Left forelimb (tissue), 1 donor: ENCODE data around the gene UNC80.

Experiments used
- DNase-seq: peaks from one replicate; pipeline ENCODE4 v3.0.0-alpha.2; 2018; ENCODE audit warnings: low spot score

UNC80 gene

GRCh38 chr2:209969692-209970091 lies 198.1 kb downstream of the UNC80 start:
- DNase-seq: no peak

GRCh38 chr2:209970271-209970670 lies 198.6 kb downstream of the UNC80 start:
- DNase-seq: no peak

DNA sequence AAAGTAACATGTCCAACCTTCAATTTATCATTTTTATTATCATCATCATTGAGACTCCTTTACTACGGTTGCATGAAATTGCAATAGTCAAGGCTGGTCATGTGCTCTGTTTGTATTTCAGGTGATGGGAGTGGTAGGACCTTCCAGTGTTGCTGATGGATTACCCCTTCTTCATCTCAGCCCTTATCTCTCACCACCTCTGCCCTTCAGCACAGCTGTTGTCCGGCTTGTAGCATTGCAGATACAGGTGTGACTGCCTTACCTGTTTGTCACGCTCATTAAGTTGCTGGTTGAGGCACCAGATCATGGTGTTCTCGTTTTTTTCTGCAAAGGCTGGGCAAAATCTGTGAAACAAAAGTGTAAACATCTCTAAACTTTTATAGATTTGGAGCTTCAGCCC lies 199.1 kb downstream of the UNC80 start:
- DNase-seq: no peak

DNA sequence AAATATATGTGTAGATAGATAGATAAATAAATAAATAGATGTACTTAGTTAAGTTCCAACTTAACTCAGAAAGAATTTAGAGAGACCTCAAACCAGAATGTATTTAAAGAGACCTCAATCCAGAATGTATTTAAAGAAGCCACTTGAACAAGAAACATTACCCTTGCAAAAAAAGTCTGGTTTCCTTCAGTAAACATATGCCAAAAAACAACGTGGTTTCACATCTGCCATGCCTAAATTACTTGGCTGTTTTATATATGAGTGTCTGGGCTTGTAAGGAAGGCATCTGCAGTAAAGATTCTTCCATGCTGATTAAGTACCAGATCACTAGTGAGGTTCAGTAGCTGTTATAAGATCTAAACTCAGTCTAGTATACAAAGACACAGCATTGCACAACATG lies 201.7 kb downstream of the UNC80 start:
- no peak for DNase-seq

- no peak for DNase-seq
These were observed 202.9 kb downstream of the UNC80 start for GRCh38 chr2:209974576-209974975.

DNA sequence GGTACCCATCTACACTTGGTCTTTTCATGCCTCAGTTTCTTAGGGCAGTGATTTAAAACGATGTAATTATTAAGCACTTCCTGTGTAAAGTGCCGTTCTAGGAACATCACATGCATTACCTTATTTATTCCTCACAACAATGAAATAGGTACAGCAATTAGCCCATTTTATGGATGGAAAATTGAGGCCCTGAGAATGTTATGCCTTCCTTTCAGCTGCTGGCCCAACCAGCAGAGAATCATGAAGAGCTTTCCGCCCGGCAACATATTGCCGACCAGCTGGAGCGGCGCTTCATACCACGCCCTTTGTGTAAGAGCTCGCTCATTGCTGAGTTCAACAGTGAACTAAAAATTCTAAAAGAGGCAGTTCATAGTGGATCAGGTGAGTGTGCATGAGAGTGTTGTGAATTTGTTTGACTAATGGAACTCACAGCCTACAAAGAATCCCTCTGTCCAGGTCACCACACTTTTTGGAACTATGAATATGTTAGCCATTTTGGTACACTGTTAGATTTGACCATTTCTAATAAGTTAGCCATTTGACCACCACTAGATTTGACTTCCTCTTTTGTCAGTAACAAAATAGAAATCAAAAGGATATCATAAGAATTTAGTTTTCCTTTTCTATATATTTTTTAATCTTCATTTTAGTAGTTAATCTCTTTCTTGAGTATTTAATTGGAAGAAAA lies 205.2 kb downstream of the UNC80 start:
- no peak for DNase-seq

GRCh38 chr2:209977386-209978239 lies 206.0 kb downstream of the UNC80 start:
- no peak for DNase-seq

DNA sequence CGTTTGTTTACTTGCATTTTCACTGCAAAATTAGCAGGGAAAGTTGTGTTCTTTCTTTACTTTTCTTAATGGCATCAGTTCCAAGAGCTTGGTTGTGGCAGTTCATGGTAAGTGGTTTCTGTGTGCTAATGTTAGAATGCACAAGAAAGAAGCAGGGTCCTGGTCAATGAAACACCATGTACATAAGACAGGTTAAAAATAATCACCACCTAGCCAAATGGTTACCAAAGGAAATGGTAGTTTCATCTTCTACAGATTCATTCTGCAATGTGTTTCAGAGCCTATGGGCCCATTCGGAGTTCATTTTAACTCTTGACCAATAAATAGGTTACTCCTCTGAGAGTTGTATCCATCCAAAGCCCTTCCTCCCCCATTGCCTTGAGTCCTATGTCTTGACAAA lies 212.7 kb downstream of the UNC80 start:
- no peak for DNase-seq

DNA sequence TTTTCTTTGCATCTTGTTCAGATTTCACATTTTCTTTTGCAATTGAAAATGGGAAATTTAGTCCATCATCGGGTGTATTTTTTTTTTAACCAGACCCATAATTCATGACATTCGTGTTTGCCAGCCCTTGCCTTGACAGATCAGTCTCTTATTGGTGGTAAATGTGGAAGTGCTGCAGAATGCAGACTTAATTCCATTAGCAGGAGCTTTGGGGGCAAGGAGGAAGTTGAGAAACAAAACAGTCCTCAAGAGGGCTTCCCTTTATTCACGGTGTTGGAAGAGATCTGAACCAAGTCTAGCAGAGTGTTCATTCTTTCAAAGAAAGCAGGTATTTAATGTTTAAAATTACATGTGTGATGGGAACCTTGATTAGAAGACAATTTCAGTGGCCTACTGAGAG lies 214.2 kb downstream of the UNC80 start:
- no peak for DNase-seq

DNA sequence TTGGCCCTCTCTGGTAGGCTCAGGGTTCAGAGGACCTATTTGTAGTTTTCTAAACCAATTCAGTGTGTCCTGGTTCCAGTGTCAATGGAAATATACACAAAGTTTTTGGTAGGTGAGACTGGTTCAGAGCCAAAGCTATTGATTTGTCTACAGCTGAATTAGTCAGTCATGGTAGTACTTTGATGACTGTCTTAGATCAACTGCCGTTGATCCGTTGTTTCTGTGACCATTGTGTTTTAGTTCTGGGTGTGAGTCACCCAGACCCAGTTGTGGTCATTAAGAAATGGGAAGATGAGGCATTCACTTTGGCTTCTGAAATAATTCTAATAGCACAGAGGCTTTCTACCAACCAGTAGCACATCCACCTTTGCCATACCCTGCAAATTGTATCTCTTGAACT lies 214.8 kb downstream of the UNC80 start:
- no peak for DNase-seq

DNA sequence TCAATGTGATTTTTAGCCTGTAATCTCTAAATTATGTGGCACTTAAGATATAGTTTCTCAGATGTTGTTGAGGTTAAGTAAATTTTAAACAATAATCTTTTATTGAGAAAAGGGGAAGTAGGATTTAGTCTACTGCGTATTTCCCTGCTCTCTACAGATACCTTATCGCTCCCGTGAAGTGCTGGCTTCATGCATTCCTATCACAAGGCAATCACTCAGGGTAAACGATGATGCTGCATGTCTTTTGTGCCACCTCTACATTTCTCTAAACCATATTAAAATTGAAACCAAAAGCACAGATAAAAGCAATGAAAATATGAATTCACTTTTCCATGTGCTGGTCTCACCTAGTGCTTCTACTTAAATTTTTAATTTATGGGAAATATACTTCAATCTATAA lies 216.4 kb downstream of the UNC80 start:
- no peak for DNase-seq

GRCh38 chr2:209990838-209991237 lies 219.2 kb downstream of the UNC80 start:
- DNase-seq: no peak

DNA sequence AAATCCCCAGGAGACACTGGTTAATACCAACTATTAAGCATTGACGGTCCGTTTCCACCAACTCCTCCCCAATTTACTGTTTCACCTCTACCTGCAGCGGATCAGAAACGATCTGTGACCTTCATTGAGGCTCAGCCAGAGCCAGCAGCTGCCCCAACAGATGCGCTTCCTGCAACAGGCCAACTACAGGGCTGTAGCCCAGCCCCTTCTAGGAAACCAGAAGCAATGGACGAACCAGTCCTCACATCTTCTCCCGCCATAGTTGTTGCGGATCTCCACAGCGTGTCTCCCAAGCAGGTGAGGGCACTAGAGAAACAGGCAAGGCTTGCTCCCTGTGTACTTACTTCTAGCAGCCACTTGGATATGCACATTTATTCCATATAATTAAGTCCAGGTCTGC lies 222.3 kb downstream of the UNC80 start:
- DNase-seq: no peak

DNA sequence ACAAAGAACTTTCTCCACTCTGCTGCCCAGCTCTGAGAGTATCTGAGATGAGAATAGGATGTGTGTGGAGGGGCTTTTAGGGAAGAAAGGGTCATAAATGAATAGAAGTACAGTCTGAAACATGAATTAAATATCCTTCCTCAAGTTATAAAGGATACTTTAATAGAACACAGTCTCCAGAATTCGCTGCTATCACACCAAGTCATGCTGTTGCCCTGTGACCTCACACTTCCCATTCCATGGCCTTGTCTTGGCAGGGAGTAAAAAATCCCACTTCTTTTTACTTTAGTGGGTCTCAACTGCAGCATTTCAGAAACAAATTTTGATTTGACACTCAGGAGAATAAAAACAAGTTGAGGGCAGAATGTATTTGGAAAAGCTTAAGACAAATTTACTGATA lies 227.0 kb downstream of the UNC80 start:
- no peak for DNase-seq

- DNase-seq: no peak
These were observed 229.1 kb downstream of the UNC80 start for GRCh38 chr2:210000464-210001324.

GRCh38 chr2:210002158-210003157 lies 230.8 kb downstream of the UNC80 start, which contains the start of gene RPE:
Gene RPE (plus strand): TSS chr2:210002638. CDS start chr2:210002662, 24 bp downstream.
- DNase-seq: peak; percentile 96

GRCh38 chr2:210003359-210003758 lies 231.7 kb downstream of the UNC80 start:
- DNase-seq: no peak

DNA sequence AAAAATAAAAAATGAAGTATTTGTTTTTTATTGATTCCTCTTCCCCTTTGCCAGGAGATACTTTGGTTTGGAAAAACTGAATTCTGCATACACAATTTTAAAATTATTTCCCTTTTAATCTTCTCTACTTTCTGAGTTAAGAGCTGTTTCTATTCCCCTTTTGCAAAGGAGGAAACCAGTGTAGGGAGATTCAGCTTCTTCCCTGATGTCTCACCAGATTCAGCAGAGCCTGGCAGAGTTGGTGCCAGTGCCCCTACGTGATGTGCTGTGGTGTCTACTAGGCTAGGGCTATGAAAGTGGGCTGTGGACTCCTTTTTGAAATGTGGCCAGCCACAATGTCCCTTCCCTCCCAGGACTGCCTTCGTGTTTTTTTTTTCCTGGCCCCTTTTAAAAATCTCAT lies 233.2 kb downstream of the UNC80 start:
- no peak for DNase-seq

- no peak for DNase-seq
These were observed 236.3 kb downstream of the UNC80 start for GRCh38 chr2:210007895-210008294.

- DNase-seq: no peak
These were observed 237.5 kb downstream of the UNC80 start for GRCh38 chr2:210009126-210009525.

GRCh38 chr2:210009896-210010295 lies 238.3 kb downstream of the UNC80 start:
- DNase-seq: no peak
